WI38 (cell line): Measurements from ENCODE around the gene CDH10.

ENCODE experiments used
- H3K4me3 ChIP-seq: 2 replicates; pipeline ENCODE4 v1.5.1; 2011; ENCODE audit warnings: low read depth, mild to moderate bottlenecking, control low read depth, low read length
- TF ChIP-seq, protein P1 (sequence below): IDR thresholded peaks from 2 replicates; pipeline ENCODE4 v1.5.1; 2012; ENCODE audit warnings: low read depth, mild to moderate bottlenecking, control low read depth, low read length

Gene CDH10

DNA sequence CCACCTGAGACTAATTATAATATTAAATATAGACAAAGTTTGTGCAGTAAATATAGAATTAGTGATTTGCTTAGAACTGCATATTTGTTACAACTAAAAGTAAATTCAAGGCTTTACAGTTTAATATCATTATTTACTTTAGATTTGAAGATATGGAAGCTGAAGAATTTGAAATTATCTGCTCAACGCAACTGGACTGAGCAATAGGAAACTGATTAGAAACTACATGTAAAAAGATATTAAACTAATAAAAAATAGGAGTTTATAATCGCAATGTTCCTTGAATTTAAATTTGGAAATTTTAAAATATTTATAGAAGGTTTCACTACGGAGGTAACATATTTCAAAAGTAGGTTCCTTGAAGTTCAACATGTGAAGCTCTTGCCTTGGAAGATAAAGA lies 55.2 kb downstream of the CDH10 start:
- TF ChIP-seq, protein P1, sequence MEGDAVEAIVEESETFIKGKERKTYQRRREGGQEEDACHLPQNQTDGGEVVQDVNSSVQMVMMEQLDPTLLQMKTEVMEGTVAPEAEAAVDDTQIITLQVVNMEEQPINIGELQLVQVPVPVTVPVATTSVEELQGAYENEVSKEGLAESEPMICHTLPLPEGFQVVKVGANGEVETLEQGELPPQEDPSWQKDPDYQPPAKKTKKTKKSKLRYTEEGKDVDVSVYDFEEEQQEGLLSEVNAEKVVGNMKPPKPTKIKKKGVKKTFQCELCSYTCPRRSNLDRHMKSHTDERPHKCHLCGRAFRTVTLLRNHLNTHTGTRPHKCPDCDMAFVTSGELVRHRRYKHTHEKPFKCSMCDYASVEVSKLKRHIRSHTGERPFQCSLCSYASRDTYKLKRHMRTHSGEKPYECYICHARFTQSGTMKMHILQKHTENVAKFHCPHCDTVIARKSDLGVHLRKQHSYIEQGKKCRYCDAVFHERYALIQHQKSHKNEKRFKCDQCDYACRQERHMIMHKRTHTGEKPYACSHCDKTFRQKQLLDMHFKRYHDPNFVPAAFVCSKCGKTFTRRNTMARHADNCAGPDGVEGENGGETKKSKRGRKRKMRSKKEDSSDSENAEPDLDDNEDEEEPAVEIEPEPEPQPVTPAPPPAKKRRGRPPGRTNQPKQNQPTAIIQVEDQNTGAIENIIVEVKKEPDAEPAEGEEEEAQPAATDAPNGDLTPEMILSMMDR, result no peak
- no peak overlapping the region for H3K4me3 ChIP-seq

DNA sequence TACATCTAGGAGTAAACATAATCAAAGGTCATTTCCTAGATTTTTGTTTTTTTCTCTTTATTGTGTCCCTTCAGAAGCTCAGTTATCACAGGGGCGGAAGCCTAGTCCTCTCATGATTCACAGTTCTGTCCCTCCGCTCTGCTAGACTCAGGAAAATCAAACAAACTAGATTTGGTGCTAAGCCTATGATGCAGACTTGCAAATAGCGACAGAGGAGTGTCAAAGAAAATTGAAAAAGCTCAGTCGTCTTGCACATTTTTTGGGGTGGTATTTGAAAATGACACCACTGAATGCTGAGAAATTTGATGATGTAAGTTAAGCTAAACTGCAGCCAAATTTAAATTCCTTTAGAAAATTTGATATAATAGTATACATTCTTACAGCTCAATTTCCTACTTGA lies 59.0 kb downstream of the CDH10 start:
- H3K4me3 ChIP-seq, result no peak overlapping the region
- TF ChIP-seq, protein P1, result no peak

DNA sequence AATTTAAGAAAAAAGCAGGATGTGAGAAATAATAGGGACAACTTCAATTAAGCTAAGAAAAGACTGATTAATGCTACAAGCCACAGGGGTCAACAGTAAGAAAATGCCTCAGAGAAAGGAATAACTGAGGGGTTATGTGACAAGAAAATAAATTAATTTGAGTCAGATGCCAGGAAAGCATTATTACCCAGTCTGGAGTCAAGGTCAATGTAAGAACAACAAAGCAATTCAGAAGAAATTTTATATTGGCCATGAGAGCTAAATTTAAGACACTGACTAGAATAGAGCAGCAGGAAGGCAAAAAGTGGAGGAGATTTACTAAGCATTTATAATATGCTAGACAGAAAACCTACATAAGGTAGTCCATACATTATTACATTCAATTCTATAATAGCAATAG lies 73.5 kb downstream of the CDH10 start:
- TF ChIP-seq, protein P1, result no peak
- H3K4me3 ChIP-seq, result no peak overlapping the region

DNA sequence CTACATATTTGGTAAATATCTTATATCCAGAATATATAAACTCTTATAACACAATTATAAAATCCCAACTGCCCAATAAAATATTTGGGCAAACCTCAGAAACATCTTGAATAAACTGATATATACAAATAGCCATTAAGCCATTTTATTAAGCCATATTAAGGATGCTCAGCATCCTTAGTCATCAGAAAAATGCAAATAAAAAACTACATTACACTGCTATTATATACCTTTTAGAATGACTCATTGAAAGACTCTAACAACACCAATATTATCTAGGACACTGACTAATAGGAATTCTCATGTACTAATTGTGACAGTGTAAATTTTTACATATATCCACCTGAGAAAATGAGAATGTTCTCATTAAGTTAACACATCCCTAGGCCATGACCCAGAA lies 77.8 kb downstream of the CDH10 start:
- TF ChIP-seq, protein P1, result no peak
- no peak overlapping the region for H3K4me3 ChIP-seq

DNA sequence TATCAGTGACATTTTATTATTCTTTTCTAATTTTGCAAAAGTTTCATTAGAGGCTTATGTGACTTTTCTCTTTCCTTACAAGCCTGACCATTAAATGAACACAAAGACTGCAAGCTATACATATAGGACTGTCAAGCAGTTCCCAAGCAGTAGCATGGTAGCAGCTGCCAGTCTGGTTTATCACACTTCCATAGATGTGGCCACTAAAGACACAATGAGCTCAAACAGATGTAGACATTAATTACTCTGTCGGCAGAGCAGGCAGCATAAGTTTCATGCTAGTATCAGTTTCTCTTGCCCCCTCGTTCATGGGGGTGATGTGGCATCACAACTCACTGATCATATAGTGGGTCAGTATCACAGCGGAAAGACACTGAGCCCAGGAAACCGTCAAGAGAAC lies 89.5 kb downstream of the CDH10 start:
- H3K4me3 ChIP-seq, result no peak overlapping the region
- TF ChIP-seq, protein P1, result no peak

DNA sequence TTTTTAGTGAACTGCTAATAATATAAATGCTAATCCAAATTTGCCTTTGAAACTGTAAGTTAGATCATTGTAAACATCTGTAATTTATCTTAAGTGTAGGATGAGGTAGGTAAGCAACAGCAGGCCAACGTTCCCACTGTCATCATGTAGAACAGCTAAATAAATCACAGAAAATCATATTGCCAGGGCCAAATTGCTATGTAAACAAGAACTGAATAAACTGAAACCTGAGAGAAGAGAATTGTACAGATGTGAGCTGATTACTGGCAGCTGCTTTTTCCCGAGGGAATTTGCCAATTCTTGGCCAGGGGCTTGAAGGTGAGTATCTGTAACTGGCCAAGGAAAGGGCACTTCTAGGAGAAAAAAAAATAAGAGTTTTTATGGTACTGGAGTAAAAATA lies 97.6 kb downstream of the CDH10 start:
- H3K4me3 ChIP-seq, result no peak overlapping the region
- TF ChIP-seq, protein P1, result no peak

DNA sequence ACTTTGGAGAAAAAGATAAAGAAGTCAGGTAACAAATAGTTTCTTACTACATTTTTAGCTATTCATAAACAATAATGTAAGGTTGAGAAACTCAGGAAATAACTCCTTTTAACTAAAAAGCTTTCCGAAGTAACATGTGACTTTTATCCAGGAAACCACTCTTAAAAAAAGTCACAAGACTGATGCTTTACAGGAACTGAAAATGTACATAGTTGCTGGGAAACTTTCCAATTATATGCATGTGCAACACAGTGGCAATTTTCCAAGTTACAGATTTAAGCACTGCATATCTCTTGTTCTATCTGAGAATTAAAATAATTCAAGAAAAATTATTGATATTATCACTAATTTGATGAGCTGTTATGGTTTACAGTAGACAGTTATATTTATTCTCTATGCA lies 105.2 kb downstream of the CDH10 start:
- TF ChIP-seq, protein P1, result no peak
- H3K4me3 ChIP-seq, result no peak overlapping the region
